Activated CD4-positive, alpha-beta T cell treated with anti-CD3 and anti-CD28 coated beads, Interleukin-2, amount 10 ng/mL, durations not matched to agents 7 days and 5 days (primary cell): Measurements from ENCODE around the gene MEIOB. TPM values are rescaled to one million over a fixed set of nuclear protein-coding genes. Genes with fewer than 3 reads are reported as not detected.
"Not testable (repeated sequence)": the region's sequence is repeated elsewhere in the genome, so short reads cannot be mapped to it uniquely, and the experiment has no call there.

Experiments used
- CTCF ChIA-PET: fragments of 350-600 bp; sonication (Branson Sonifier 250); formaldehyde crosslinking; loops from one replicate; lab custom pipeline; 2021; ENCODE audit warnings: antibody characterized with exemption; lab: Charles Lee
- POLR2A ChIA-PET: fragments of 350-600 bp; sonication (Branson Sonifier 250); formaldehyde crosslinking; loops from one replicate; lab custom pipeline; 2021; ENCODE audit warnings: antibody characterized with exemption; lab: Charles Lee
- DNase-seq: peaks from one replicate; pipeline ENCODE4 v3.0.0-alpha.2; 2020
- H3K27ac Mint-ChIP-seq: one replicate; pipeline ENCODE4 v1.8.0; 2021; ENCODE audit warnings: mild to moderate bottlenecking, moderate library complexity, mixed read lengths
- H3K27me3 Mint-ChIP-seq: one replicate; pipeline ENCODE4 v1.8.0; 2021; ENCODE audit warnings: mixed read lengths
- H3K36me3 Mint-ChIP-seq: one replicate; pipeline ENCODE4 v1.8.0; 2021; ENCODE audit warnings: low read depth, mixed read lengths
- H3K4me1 Mint-ChIP-seq: one replicate; pipeline ENCODE4 v1.8.0; 2021; ENCODE audit warnings: mixed read lengths
- H3K4me3 Mint-ChIP-seq: one replicate; pipeline ENCODE4 v1.8.0; 2021; ENCODE audit warnings: mild to moderate bottlenecking, moderate library complexity, mixed read lengths
- H3K9me3 Mint-ChIP-seq: one replicate; pipeline ENCODE4 v1.8.0; 2021; ENCODE audit warnings: mixed read lengths
- total RNA-seq, 2 experiments: library from RNA; stranded (reverse); gene quantifications; one replicate each; pipeline ENCODE4 v1.2.3, GENCODE V29; 2021

MEIOB gene
- not detected for total RNA-seq

DNA sequence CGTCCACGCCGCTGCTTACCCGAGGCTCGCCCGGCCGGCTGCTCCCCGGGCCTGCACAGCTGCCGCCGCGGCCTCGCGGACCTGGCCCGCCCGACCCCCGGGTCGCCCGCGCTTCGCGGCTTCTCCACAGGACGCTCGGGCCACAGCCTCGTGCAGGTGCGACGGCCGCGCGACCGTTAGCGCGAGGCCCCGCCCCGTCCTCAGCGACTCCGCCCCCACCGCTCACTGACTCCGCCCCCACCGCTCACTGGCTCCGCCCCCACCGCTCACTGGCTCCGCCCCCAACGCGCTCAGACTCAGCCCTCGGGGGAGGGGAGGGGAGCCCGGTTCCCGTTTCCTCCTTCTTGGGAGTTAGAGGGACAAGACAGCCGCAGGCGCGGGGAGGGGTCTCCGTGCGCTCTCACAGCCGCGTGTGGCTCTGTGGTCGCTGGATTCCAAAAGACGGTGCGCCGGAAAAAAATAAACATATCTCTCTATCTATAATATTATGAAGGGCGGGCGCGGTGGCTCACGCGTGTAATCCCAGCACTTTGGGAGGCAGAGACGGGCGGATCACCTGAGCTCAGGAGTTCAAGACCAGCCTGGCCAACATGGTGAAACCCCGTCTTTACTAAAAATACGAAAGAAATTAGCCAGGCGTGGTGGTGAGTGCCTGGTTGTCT lies at the start of gene MEIOB:
Gene MEIOB, minus strand, starts transcription at position 191 of the 662 bp plus-strand sequence. CDS start 3,989 bp downstream, outside the sequence.
- no peak within 1 kb of the TSS for H3K27ac Mint-ChIP-seq

DNA sequence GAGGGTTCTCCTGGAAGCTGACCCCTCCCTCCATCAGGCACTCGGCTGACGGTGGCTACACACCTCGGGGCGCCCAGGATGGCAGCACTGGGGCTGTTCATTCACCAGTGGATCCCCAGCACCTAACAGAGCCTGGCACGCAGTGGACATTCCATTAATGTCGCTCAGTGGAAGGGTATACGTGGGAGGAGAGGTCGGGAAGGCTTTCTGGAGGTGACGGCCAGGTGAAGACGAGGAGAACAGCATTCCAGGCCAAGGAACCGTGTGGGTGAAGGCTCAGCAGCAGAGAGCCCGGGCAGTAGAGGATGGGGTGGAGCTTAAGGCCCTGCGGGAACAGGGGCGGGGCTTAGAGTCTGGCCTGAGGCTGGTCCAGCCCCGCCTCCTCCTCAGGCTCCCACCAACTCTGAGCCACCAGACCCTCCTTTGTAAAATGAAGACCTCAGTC lies 48.8 kb upstream of the MEIOB start:
- Mint-ChIP-seq H3K27ac (no peak overlapping the region), H3K27me3 (peaks cover 66% of the 10 kb centered on the region), H3K4me1 (no peaks in the 10 kb centered on the region), H3K4me3 (no peak overlapping the region), H3K36me3 (no peaks in the 10 kb centered on the region), H3K9me3 (no peaks in the 10 kb centered on the region)
- ChIA-PET POLR2A (no interaction called here), CTCF (interaction anchor here (0.6 to 1.5 kb wide), 2 partner anchors 9 to 47 kb away, joined by 5 read pairs; no protein-coding TSS in a partner anchor)
- DNase-seq = no peak

More for the DNA sequence above, at the start of gene MEIOB:
- Mint-ChIP-seq H3K4me3 (peak within 1 kb of the TSS; percentile 43), H3K27me3 (peaks cover 26% of the 10 kb centered on the region), H3K9me3 (no peaks in the 10 kb centered on the region), H3K4me1 (peaks cover 5% of the 10 kb centered on the region), H3K36me3 (no peaks in the 10 kb centered on the region)
- DNase-seq = peak; percentile 38
- ChIA-PET CTCF (no interaction called here), POLR2A (no interaction called here)

DNA sequence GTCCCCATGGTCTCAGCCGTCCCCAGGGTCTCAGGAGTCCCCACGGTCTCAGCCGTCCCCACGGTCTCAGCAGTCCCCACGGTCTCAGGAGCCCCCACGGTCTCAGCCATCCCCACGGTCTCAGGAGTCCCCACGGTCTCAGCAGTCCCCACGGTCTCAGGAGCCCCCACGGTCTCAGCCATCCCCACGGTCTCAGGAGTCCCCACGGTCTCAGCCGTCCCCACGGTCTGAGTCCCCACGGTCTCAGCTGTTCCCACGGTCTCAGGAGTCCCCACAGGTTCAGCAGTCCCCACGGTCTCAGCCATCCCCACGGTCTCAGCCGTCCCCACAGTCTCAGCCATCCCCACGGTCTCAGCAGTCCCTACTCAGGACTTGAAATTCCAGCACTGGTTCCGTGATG lies 48.2 kb upstream of the MEIOB start:
- POLR2A ChIA-PET, H3K36me3 Mint-ChIP-seq, H3K4me1 Mint-ChIP-seq, H3K27ac Mint-ChIP-seq, H3K4me3 Mint-ChIP-seq, DNase-seq, H3K9me3 Mint-ChIP-seq: not testable (repeated sequence)
- H3K27me3 Mint-ChIP-seq = peaks cover 72% of the 10 kb centered on the region
- CTCF ChIA-PET = interaction anchor here (1.5 kb wide), 1 partner anchor 9 kb away, joined by 5 read pairs; no protein-coding TSS in a partner anchor

- Mint-ChIP-seq H3K4me1 (no peaks in the 10 kb centered on the region), H3K9me3 (no peaks in the 10 kb centered on the region), H3K27ac (no peak overlapping the region), H3K4me3 (no peak overlapping the region), H3K36me3 (no peaks in the 10 kb centered on the region), H3K27me3 (peaks cover 72% of the 10 kb centered on the region)
- no peak for DNase-seq
- ChIA-PET CTCF (interaction anchor here (1.5 kb wide), 1 partner anchor 10 kb away, joined by 5 read pairs; no protein-coding TSS in a partner anchor), POLR2A (no interaction called here)
Measured at GRCh38 chr16:1919327-1919998, 47.5 kb upstream of the MEIOB start.

DNA sequence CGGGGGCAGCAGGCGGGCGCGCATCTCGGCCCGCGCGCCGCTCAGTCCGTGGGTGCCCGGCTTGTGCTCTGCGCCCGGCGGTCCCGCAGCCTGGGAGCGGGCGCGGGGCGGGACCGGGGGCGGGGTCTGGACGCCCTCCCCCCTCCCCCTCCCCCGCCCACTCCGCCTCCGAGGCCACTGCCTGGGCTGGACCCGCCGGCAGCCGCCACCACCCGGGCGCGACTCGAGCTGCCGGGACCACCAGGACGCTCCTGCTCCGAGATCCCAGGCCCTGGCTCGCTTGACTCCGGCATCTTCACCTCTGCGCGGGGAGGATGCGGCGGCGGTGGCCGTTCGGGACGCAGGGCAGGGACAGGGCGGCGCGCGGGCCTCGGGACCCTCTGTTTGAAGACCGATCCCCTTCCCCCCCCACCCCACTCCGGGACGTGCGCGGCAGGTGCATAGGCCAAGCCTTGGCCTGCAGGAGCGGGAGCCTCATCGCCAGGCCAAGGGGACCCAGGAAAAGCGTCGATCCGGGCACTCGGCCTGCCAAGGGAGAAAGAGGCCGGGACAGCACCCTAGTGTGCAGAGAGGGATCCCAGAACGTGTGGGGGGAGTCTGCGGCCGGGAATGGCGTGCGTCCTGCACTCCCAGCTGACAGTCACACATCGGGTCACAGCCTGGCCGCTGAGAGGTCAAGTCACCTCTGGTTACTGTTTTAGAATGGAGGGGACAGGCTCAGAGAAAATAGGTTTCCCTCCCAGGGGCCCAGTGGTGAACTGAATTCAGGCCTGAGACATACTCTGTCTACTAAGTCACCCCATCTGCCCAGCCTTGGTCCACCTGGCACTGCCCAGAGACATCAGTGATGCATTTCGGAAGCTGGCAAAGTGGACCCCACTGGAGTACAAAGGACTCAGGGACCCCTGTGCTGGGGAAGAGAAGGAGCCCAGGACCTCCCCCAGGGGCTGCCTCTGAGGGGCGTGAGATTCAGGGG lies 46.7 kb upstream of the MEIOB start, which contains the start of gene HS3ST6:
Gene HS3ST6, minus strand, starts transcription at position 65 of the 976 bp plus-strand sequence. CDS start 92 bp downstream, outside the sequence.
- POLR2A ChIA-PET = no interaction called here
- Mint-ChIP-seq H3K27me3 (peaks cover 64% of the 10 kb centered on the region), H3K27ac (no peak within 1 kb of the TSS), H3K36me3 (no peaks in the 10 kb centered on the region), H3K4me1 (no peaks in the 10 kb centered on the region), H3K9me3 (no peaks in the 10 kb centered on the region), H3K4me3 (no peak within 1 kb of the TSS)
- no peak for DNase-seq
- CTCF ChIA-PET = no interaction called here

- Mint-ChIP-seq H3K9me3 (no peaks in the 10 kb centered on the region), H3K27ac (no peak overlapping the region), H3K27me3 (peaks cover 56% of the 10 kb centered on the region), H3K4me1 (no peaks in the 10 kb centered on the region), H3K36me3 (no peaks in the 10 kb centered on the region), H3K4me3 (no peak overlapping the region)
- CTCF ChIA-PET = interaction anchor here (1.0 kb wide), 1 partner anchor 14 kb away, joined by 3 read pairs; no protein-coding TSS in a partner anchor
- DNase-seq = no peak
- POLR2A ChIA-PET = no interaction called here
Measured at GRCh38 chr16:1917665-1918350, 45.8 kb upstream of the MEIOB start.

DNA sequence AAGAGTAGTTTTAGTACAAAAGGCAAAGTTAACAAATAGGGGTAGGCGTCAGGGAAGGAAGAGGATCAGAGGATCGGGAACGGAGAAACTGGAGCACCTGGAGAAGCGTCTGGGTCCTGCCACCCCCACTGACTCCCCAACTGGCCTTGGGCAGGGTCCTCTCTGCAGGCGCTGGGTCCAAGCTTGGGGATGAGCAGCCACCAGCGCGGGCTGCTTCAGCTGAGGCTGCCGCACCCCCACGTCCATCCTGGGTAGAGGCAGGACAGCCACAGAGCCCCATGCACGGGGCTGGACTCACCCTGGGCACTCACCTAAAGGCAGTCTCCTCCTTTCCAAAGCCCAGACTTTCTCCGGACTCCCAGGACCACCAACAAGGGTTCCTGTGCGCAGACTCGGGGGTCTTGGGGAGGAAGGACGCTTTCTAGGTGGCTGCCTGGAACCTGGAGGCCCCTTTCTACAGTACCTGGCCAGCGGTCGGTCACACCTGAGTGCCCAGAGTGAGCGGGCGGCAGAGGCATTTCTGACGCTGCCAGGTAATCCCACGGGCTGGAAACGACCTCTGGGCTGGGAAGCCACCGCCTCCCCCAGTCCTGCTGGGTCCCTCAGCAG lies 45.2 kb upstream of the MEIOB start:
- DNase-seq = no peak
- no peaks in the 10 kb centered on the region for H3K36me3 Mint-ChIP-seq
- no peak overlapping the region for H3K27ac Mint-ChIP-seq
- ChIA-PET POLR2A (no interaction called here), CTCF (interaction anchor here (1.0 kb wide), 1 partner anchor 13 kb away, joined by 3 read pairs; no protein-coding TSS in a partner anchor)
- no peaks in the 10 kb centered on the region for H3K4me1 Mint-ChIP-seq
- peaks cover 50% of the 10 kb centered on the region for H3K27me3 Mint-ChIP-seq
- no peak overlapping the region for H3K4me3 Mint-ChIP-seq
- no peaks in the 10 kb centered on the region for H3K9me3 Mint-ChIP-seq

GRCh38 chr16:1916640-1916990 lies 44.7 kb upstream of the MEIOB start:
- no peaks in the 10 kb centered on the region for H3K9me3 Mint-ChIP-seq
- POLR2A ChIA-PET = no interaction called here

GRCh38 chr16:1915732-1916639 lies 44.0 kb upstream of the MEIOB start:
- CTCF ChIA-PET = interaction anchor here (0.7 to 1.7 kb wide), 2 partner anchors 13 to 27 kb away, joined by 3 to 7 read pairs; partner anchors contain the start of gene MSRB1
- no peak overlapping the region for H3K27ac Mint-ChIP-seq
- H3K4me1 Mint-ChIP-seq = no peaks in the 10 kb centered on the region
- no peaks in the 10 kb centered on the region for H3K36me3 Mint-ChIP-seq
- no peak overlapping the region for H3K4me3 Mint-ChIP-seq
- peaks cover 42% of the 10 kb centered on the region for H3K27me3 Mint-ChIP-seq
- no peaks in the 10 kb centered on the region for H3K9me3 Mint-ChIP-seq
- DNase-seq = no peak
- POLR2A ChIA-PET = no interaction called here

More at GRCh38 chr16:1916640-1916990, 44.7 kb upstream of the MEIOB start:
- Mint-ChIP-seq H3K36me3 (no peaks in the 10 kb centered on the region), H3K27ac (no peak overlapping the region), H3K4me3 (no peak overlapping the region), H3K4me1 (no peaks in the 10 kb centered on the region), H3K27me3 (peaks cover 49% of the 10 kb centered on the region)
- DNase-seq = no peak
- CTCF ChIA-PET = interaction anchor here (1.0 kb wide), 1 partner anchor 12 kb away, joined by 3 read pairs; no protein-coding TSS in a partner anchor

DNA sequence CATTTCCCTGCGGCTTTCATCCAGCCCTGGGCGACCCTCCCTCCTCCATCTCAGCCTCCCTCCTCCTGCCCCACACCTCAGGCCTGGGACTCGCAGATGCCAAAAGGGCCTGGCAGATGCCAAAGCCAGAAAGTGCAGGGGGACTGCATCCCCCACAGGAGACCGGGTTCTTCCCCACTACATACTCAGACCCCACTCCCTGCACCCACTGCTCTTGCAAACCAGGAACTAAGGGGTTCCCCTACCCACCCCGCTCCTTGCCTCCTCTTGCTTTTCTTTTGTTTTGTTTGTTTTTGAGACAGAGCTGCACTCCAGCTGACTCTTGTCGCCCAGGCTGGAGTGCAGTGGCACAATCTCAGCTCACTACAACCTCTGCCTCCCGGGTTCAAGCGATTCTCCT lies 43.0 kb upstream of the MEIOB start:
- CTCF ChIA-PET = interaction anchor here (0.6 to 1.7 kb wide), 2 partner anchors 14 to 212 kb away, joined by 3 to 7 read pairs; no protein-coding TSS in a partner anchor
- Mint-ChIP-seq H3K27ac (no peak overlapping the region), H3K4me3 (no peak overlapping the region), H3K36me3 (no peaks in the 10 kb centered on the region), H3K27me3 (peaks cover 34% of the 10 kb centered on the region), H3K4me1 (no peaks in the 10 kb centered on the region), H3K9me3 (no peaks in the 10 kb centered on the region)
- no peak for DNase-seq
- POLR2A ChIA-PET = no interaction called here
